OCI-LY1 (cell line): ENCODE measurements around the gene VEPH1.

ENCODE experiments used
- EZH2 ChIP-seq: fragments of 200-600 bp; sonication (generic), shearing (Covaris generic); IDR thresholded peaks from 2 replicates; pipeline ENCODE4 v1.8.0; 2017; ENCODE audit warnings: borderline replicate concordance, mixed run types, mild to moderate bottlenecking, antibody characterized with exemption, low read length, moderate library complexity, mixed read lengths
- TF ChIP-seq, protein P1 (sequence below): fragments of 200-600 bp; sonication (generic), shearing (Covaris generic); IDR thresholded peaks from 2 replicates; pipeline ENCODE4 v1.5.1; 2017; ENCODE audit warnings: mild to moderate bottlenecking, antibody characterized with exemption, low read length, moderate library complexity, mixed read lengths

DNA sequence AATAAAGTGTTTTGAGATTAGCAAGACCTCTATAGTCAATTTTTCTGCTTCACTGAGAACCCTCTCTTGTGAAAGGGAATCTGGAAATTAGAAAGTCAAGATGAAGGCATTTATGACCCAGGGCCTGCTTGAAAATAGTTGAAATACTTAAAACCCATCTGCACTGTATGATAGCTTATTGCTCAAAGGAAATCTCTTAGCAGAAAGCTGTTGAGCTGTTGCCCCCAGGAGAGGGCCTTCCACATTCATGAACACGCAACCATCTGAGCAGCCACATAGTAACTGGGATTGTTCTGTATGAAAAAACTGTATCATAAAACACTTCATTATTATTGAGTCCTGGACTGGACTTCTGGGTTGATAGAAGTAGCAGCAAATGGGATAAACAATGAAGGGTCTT, 173.0 kb downstream of the VEPH1 start:
- TF ChIP-seq, protein P1, sequence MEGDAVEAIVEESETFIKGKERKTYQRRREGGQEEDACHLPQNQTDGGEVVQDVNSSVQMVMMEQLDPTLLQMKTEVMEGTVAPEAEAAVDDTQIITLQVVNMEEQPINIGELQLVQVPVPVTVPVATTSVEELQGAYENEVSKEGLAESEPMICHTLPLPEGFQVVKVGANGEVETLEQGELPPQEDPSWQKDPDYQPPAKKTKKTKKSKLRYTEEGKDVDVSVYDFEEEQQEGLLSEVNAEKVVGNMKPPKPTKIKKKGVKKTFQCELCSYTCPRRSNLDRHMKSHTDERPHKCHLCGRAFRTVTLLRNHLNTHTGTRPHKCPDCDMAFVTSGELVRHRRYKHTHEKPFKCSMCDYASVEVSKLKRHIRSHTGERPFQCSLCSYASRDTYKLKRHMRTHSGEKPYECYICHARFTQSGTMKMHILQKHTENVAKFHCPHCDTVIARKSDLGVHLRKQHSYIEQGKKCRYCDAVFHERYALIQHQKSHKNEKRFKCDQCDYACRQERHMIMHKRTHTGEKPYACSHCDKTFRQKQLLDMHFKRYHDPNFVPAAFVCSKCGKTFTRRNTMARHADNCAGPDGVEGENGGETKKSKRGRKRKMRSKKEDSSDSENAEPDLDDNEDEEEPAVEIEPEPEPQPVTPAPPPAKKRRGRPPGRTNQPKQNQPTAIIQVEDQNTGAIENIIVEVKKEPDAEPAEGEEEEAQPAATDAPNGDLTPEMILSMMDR = no peak
- TF ChIP-seq EZH2 = no peak
